ENCODE data around the gene CARNS1. TPM values are rescaled to one million over a fixed set of nuclear protein-coding genes. Genes with fewer than 3 reads are reported as not detected.

The CARNS1 gene
- total RNA-seq, 1 donor from 2014 or later: 0.23 TPM

DNA sequence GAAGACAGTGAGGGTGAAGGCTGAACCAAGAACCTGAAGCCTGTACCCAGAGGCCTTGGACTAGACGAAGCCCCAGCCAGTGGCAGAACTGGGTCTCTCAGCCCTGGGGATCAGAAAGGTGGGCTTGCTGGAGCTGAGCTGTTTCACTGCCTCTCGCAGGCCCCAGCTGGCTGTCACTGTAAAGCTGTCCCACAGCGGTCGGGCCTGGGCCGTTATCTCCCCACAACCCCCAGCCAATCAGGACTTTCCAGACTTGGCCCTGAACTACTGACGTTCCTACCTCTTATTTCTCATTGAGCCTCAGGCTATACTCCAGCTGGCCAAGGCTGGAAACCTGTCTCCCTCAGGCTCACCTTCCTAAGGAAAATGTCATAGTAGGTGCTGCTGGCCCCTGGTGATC is 17.9 kb upstream of the CARNS1 start:
- DNase-seq (ENCODE audit: low read depth) (no peak), FAIRE-seq (no peak)
- TF ChIP-seq, protein P1, sequence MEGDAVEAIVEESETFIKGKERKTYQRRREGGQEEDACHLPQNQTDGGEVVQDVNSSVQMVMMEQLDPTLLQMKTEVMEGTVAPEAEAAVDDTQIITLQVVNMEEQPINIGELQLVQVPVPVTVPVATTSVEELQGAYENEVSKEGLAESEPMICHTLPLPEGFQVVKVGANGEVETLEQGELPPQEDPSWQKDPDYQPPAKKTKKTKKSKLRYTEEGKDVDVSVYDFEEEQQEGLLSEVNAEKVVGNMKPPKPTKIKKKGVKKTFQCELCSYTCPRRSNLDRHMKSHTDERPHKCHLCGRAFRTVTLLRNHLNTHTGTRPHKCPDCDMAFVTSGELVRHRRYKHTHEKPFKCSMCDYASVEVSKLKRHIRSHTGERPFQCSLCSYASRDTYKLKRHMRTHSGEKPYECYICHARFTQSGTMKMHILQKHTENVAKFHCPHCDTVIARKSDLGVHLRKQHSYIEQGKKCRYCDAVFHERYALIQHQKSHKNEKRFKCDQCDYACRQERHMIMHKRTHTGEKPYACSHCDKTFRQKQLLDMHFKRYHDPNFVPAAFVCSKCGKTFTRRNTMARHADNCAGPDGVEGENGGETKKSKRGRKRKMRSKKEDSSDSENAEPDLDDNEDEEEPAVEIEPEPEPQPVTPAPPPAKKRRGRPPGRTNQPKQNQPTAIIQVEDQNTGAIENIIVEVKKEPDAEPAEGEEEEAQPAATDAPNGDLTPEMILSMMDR (IDR thresholded peaks at IDR 0.05; ENCODE audit: insufficient read depth, low read depth, low read length): no peak
- TF ChIP-seq EZH2 (IDR thresholded peaks at IDR 0.05; ENCODE audit: insufficient read depth, low read length): no peak
- Histone ChIP-seq H3K9ac (ENCODE audit: low read length) (no peak overlapping the region), H3K4me2 (ENCODE audit: low read length) (no peak overlapping the region), H3K4me3 (ENCODE audit: insufficient read depth, low read depth, low read length) (no peak overlapping the region), H3K27ac (ENCODE audit: low read depth, low read length) (no peak overlapping the region), H3K27me3 (ENCODE audit: insufficient read depth, low read length) (no peaks in the 10 kb centered on the region), H2AFZ (ENCODE audit: low read depth, low read length) (no peak overlapping the region), H4K20me1 (ENCODE audit: insufficient read depth, low read length) (peaks cover 34% of the 10 kb centered on the region), H3K9me3 (ENCODE audit: insufficient read depth, low read depth, low read length) (no peaks in the 10 kb centered on the region), H3K36me3 (ENCODE audit: insufficient read depth, low read length) (peaks cover 2% of the 10 kb centered on the region), H3K79me2 (ENCODE audit: insufficient read depth, low read length) (peaks cover 43% of the 10 kb centered on the region), H3K4me1 (ENCODE audit: insufficient read depth, low read length) (peaks cover 20% of the 10 kb centered on the region)
- H3K27ac Mint-ChIP-seq (ENCODE audit: unreplicated experiment): no peak overlapping the region
- peaks cover 14% of the 10 kb centered on the region for H3K4me1 Mint-ChIP-seq (ENCODE audit: low read depth, unreplicated experiment)
- peak overlapping the region; percentile 62 for H3K4me3 Mint-ChIP-seq (ENCODE audit: unreplicated experiment)
- H3K27me3 Mint-ChIP-seq (ENCODE audit: low read depth, unreplicated experiment): no peaks in the 10 kb centered on the region
- H3K36me3 Mint-ChIP-seq (ENCODE audit: low read depth, unreplicated experiment): peaks cover 22% of the 10 kb centered on the region
- H3K9me3 Mint-ChIP-seq (ENCODE audit: unreplicated experiment): no peaks in the 10 kb centered on the region

- H3K27ac Mint-ChIP-seq (ENCODE audit: unreplicated experiment): no peak overlapping the region
- no peak overlapping the region for H3K9ac ChIP-seq (ENCODE audit: low read length)
- H2AFZ ChIP-seq (ENCODE audit: low read depth, low read length): no peak overlapping the region
- peaks cover 32% of the 10 kb centered on the region for H4K20me1 ChIP-seq (ENCODE audit: insufficient read depth, low read length)
- H3K4me3 ChIP-seq (ENCODE audit: insufficient read depth, low read depth, low read length): no peak overlapping the region
- no peaks in the 10 kb centered on the region for H3K9me3 ChIP-seq (ENCODE audit: insufficient read depth, low read depth, low read length)
- peaks cover 10% of the 10 kb centered on the region for H3K4me1 Mint-ChIP-seq (ENCODE audit: low read depth, unreplicated experiment)
- H3K36me3 Mint-ChIP-seq (ENCODE audit: low read depth, unreplicated experiment): peaks cover 20% of the 10 kb centered on the region
- H3K27me3 ChIP-seq (ENCODE audit: insufficient read depth, low read length): no peaks in the 10 kb centered on the region
- H3K36me3 ChIP-seq (ENCODE audit: insufficient read depth, low read length): peaks cover 2% of the 10 kb centered on the region
- H3K27ac ChIP-seq (ENCODE audit: low read depth, low read length): no peak overlapping the region
- FAIRE-seq: no peak
- peaks cover 17% of the 10 kb centered on the region for H3K4me1 ChIP-seq (ENCODE audit: insufficient read depth, low read length)
- H3K4me2 ChIP-seq (ENCODE audit: low read length): no peak overlapping the region
- no peak for TF ChIP-seq EZH2 (IDR thresholded peaks at IDR 0.05; ENCODE audit: insufficient read depth, low read length)
- TF ChIP-seq, protein P1 (IDR thresholded peaks at IDR 0.05; ENCODE audit: insufficient read depth, low read depth, low read length): no peak
- peaks cover 40% of the 10 kb centered on the region for H3K79me2 ChIP-seq (ENCODE audit: insufficient read depth, low read length)
- no peaks in the 10 kb centered on the region for H3K9me3 Mint-ChIP-seq (ENCODE audit: unreplicated experiment)
- H3K4me3 Mint-ChIP-seq (ENCODE audit: unreplicated experiment): peak overlapping the region; percentile 62
- DNase-seq (ENCODE audit: low read depth): no peak
- H3K27me3 Mint-ChIP-seq (ENCODE audit: low read depth, unreplicated experiment): no peaks in the 10 kb centered on the region
These were observed 17.4 kb upstream of the CARNS1 start for GRCh38 chr11:67397986-67398660.

Measured in astrocyte (in vitro differentiated cells and primary cell).